Measurements from ENCODE around the gene FBXO10. TPM values are rescaled to one million over a fixed set of nuclear protein-coding genes. Genes with fewer than 3 reads are reported as not detected.
"Not testable (repeated sequence)": the region's sequence is repeated elsewhere in the genome, so short reads cannot be mapped to it uniquely, and the experiment has no call there.

Gene FBXO10
- total RNA-seq, 4 donors from 2014 or later: 7.3 to 16.2 (median 9.2) TPM

- ATAC-seq (ENCODE audit: low FRiP score): no peak
- DNase-seq (ENCODE audit: low spot score): no peak
- no peak for TF ChIP-seq CTCF (IDR thresholded peaks at IDR 0.05)
Observed at GRCh38 chr9:37611014-37611413, 34.8 kb upstream of the FBXO10 start.

- no peak for TF ChIP-seq CTCF (IDR thresholded peaks at IDR 0.05)
- DNase-seq (ENCODE audit: low spot score): no peak
- no peak for ATAC-seq (ENCODE audit: low FRiP score)
Observed at GRCh38 chr9:37609735-37610397, 33.7 kb upstream of the FBXO10 start.

GRCh38 chr9:37608250-37608649 lies 32.1 kb upstream of the FBXO10 start:
- DNase-seq (ENCODE audit: low spot score): no peak
- no peak for TF ChIP-seq CTCF (IDR thresholded peaks at IDR 0.05)
- no peak for ATAC-seq (ENCODE audit: low FRiP score)

- DNase-seq (ENCODE audit: low spot score): no peak
- ATAC-seq (ENCODE audit: low FRiP score): no peak
- TF ChIP-seq CTCF (IDR thresholded peaks at IDR 0.05): no peak
Observed at GRCh38 chr9:37604296-37604695, 28.1 kb upstream of the FBXO10 start.

- no peak for TF ChIP-seq CTCF (IDR thresholded peaks at IDR 0.05)
- peak; percentile 91 for ATAC-seq (ENCODE audit: low FRiP score)
- no peak for DNase-seq (ENCODE audit: low spot score)
Observed at GRCh38 chr9:37602817-37603216, 26.6 kb upstream of the FBXO10 start.

GRCh38 chr9:37602061-37602460 lies 25.9 kb upstream of the FBXO10 start:
- not testable (repeated sequence) for ATAC-seq (ENCODE audit: low FRiP score); DNase-seq (ENCODE audit: low spot score)

GRCh38 chr9:37596504-37596903 lies 20.3 kb upstream of the FBXO10 start:
- ATAC-seq (ENCODE audit: low FRiP score): no peak
- no peak for TF ChIP-seq CTCF (IDR thresholded peaks at IDR 0.05)

More at GRCh38 chr9:37596504-37596903, 20.3 kb upstream of the FBXO10 start:
- DNase-seq (ENCODE audit: low spot score): no peak
